Left lung (tissue), 10 donors: ENCODE measurements around the gene ACSL3. TPM values are rescaled to one million over a fixed set of nuclear protein-coding genes. Genes with fewer than 3 reads are reported as not detected.
A peak's percentile ranks its signal among the peaks of the same experiment; 100 is the strongest.

Source experiments
- ATAC-seq: fragments of 200-7000 bp; cut with Tn5 transposase; one replicate; pipeline ENCODE4 v1.9.1; 2020; ENCODE audit warnings: moderate library complexity
- DNase-seq, 4 donors: peaks; one replicate each; pipeline ENCODE4 v3.0.0-alpha.2; 2013 to 2020
- H3K27ac ChIP-seq, 2 donors: fragments of 200-600 bp; sonication (generic) in 1 of 2; one replicate each; pipeline versions ENCODE4 v1.5.0 to v1.8.0; 2020 to 2021
- H3K27me3 ChIP-seq, 2 donors: fragments of 200-600 bp; sonication (generic) in 1 of 2; one replicate each; pipeline versions ENCODE4 v1.5.0 to v1.8.0; 2020 to 2021
- H3K36me3 ChIP-seq, 2 donors: fragments of 200-600 bp; sonication (generic) in 1 of 2; one replicate each; pipeline versions ENCODE4 v1.5.0 to v1.8.0; 2020 to 2021
- H3K4me1 ChIP-seq, 2 donors: fragments of 200-600 bp; one replicate each; pipeline ENCODE4 v1.8.0; 2021
- H3K4me3 ChIP-seq, 2 donors: fragments of 200-600 bp; sonication (generic) in 1 of 2; one replicate each; pipeline versions ENCODE4 v1.5.0 to v1.8.0; 2020 to 2021; ENCODE audit warnings: mild to moderate bottlenecking in 1 of 2
- H3K9me3 ChIP-seq, 2 donors: fragments of 200-600 bp; sonication (generic) in 1 of 2; one replicate each; pipeline versions ENCODE4 v1.5.0 to v1.8.0; 2020 to 2021
- intact Hi-C, 2 donors: fragments of 100-400 bp; cut with DNase I; formaldehyde crosslinking; loops; one replicate each; pipeline versions ENCODE4 v1.11.2 to v1.14.2; 2022
- polyA plus RNA-seq, 6 donors: library from polyadenylated mRNA; unstranded; fragments of 120-200 nt; gene quantifications; one replicate each; pipeline ENCODE4 v1.2.1, GENCODE V29; 2013; ENCODE audit not compliant: insufficient read length in 6 of 6
- total RNA-seq, 2 donors: library from RNA; stranded (reverse); fragmentation: NEBNext Ultra II Directional; extraction: Animal tissue kit (Norgen Biotek cat#: 25700); gene quantifications; one replicate each; pipeline ENCODE4 v1.2.1, GENCODE V29; 2021
- TF ChIP-seq, protein P1 (sequence below), 2 donors: fragments of 200-600 bp; sonication (generic) in 1 of 2; IDR thresholded peaks; one replicate each; pipeline versions ENCODE4 v1.5.0 to v1.8.0; 2021; ENCODE audit warnings: antibody characterized with exemption in 2 of 2
- donor health status: DM: no; HTN: yes; CAD: no.
- donor health status: DM: no; HTN: no; CAD: no.

ACSL3 gene
- total and polyA plus RNA-seq, 8 donors: 55.1 to 102 (median 61.0) TPM

DNA sequence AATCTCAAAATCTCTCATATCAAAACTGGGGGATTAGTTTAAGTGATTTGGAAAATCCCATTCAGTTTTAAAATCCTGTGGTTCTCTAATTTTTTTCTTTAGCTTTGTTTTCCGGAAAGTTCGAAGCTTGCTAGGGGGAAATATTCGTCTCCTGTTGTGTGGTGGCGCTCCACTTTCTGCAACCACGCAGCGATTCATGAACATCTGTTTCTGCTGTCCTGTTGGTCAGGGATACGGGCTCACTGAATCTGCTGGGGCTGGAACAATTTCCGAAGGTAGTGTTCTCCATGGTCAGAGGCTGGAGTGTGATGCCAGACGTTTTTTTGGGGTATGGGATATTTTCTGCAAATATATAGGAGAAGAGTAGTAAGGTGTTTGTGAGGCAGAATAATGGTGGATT lies 66.1 kb downstream of the ACSL3 start:
- TF ChIP-seq, protein P1, sequence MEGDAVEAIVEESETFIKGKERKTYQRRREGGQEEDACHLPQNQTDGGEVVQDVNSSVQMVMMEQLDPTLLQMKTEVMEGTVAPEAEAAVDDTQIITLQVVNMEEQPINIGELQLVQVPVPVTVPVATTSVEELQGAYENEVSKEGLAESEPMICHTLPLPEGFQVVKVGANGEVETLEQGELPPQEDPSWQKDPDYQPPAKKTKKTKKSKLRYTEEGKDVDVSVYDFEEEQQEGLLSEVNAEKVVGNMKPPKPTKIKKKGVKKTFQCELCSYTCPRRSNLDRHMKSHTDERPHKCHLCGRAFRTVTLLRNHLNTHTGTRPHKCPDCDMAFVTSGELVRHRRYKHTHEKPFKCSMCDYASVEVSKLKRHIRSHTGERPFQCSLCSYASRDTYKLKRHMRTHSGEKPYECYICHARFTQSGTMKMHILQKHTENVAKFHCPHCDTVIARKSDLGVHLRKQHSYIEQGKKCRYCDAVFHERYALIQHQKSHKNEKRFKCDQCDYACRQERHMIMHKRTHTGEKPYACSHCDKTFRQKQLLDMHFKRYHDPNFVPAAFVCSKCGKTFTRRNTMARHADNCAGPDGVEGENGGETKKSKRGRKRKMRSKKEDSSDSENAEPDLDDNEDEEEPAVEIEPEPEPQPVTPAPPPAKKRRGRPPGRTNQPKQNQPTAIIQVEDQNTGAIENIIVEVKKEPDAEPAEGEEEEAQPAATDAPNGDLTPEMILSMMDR (IDR thresholded peaks at IDR 0.05): no peak
- no peak overlapping the region for H3K4me3 ChIP-seq
- peaks cover 5 to 94% of the 10 kb centered on the region in 2 donors for H3K36me3 ChIP-seq
- H3K27ac ChIP-seq: no peak overlapping the region
- no peaks in the 10 kb centered on the region for H3K4me1 ChIP-seq
- no peaks in the 10 kb centered on the region for H3K9me3 ChIP-seq
- ATAC-seq: no peak
- H3K27me3 ChIP-seq: no peaks in the 10 kb centered on the region
- intact Hi-C loops: no loop called here
- no peak for DNase-seq

DNA sequence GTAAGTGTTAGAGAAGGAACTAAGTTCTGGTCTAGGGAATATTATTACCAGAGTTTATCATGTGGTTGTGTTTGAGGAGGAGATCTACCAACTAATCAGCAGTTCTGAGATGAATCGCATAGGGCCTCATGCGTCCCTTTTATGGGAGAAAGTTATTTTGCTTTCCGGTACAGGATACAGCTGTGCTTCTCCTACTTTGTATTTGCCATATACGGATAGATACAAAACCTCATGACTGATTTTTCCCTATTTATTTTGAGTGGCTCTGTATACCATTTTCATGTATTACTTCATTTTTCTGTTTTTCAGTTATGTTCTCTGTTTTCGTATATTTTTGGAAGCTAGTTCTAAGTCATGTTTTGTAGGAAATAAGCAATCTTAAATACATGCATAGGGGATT lies 66.8 kb downstream of the ACSL3 start:
- TF ChIP-seq, protein P1 (IDR thresholded peaks at IDR 0.05): no peak
- intact Hi-C loops: no loop called here
- Histone ChIP-seq H3K9me3 (no peaks in the 10 kb centered on the region), H3K4me1 (no peaks in the 10 kb centered on the region), H3K27me3 (no peaks in the 10 kb centered on the region), H3K36me3 (peaks cover 5 to 92% of the 10 kb centered on the region in 2 donors), H3K4me3 (no peak overlapping the region), H3K27ac (no peak overlapping the region)
- no peak for ATAC-seq
- no peak for DNase-seq

DNA sequence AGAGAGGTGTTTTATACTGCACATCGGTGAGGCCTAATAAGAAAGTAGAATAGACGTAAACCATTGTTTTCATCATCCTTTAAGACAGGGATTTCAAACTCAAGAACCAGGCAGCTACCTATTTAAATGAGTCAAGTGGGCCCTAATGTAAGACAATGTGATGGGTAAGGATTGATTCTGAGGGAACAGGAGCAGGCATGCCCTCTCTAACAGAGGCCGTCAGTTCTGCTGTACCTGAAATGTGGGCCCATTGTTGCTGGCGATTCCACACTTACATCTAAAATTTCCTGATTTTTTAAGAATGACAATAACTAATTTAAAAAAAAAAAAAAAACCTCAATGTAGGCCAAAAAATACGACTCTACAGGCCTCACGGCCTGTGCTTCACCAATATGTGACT lies 67.5 kb downstream of the ACSL3 start:
- H3K4me1 ChIP-seq: no peaks in the 10 kb centered on the region
- no peak for ATAC-seq
- peaks cover 5 to 91% of the 10 kb centered on the region in 2 donors for H3K36me3 ChIP-seq
- intact Hi-C loops: no loop called here
- no peak overlapping the region for H3K27ac ChIP-seq
- H3K4me3 ChIP-seq: no peak overlapping the region
- H3K9me3 ChIP-seq: no peaks in the 10 kb centered on the region
- TF ChIP-seq, protein P1 (IDR thresholded peaks at IDR 0.05): no peak
- no peak for DNase-seq
- no peaks in the 10 kb centered on the region for H3K27me3 ChIP-seq

DNA sequence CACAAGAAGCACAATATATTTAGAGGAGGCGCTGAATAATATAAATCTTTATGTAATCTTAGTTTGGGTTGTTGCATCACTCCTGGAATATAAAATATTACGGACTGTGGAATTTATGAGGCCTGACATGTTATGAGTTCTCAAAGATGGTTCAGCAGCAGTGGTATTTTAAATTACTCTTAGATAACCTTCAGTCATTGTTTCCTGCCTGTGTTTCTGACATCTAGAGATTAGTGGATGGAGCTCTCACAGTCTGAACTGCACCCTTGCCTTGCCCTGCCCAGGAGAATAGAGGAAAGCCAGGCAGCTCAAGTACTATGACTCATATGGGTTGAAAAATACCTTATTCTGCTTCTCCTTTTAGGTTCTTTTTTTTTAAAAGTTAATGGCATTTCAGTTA lies 70.0 kb downstream of the ACSL3 start:
- intact Hi-C loops: no loop called here
- Histone ChIP-seq H3K9me3 (no peaks in the 10 kb centered on the region), H3K27me3 (no peaks in the 10 kb centered on the region), H3K27ac (no peak overlapping the region), H3K4me3 (no peak overlapping the region), H3K36me3 (peaks cover 5 to 91% of the 10 kb centered on the region in 2 donors), H3K4me1 (no peaks in the 10 kb centered on the region)
- DNase-seq (no peak), ATAC-seq (peak; percentile 24)
- TF ChIP-seq, protein P1 (IDR thresholded peaks at IDR 0.05): no peak

DNA sequence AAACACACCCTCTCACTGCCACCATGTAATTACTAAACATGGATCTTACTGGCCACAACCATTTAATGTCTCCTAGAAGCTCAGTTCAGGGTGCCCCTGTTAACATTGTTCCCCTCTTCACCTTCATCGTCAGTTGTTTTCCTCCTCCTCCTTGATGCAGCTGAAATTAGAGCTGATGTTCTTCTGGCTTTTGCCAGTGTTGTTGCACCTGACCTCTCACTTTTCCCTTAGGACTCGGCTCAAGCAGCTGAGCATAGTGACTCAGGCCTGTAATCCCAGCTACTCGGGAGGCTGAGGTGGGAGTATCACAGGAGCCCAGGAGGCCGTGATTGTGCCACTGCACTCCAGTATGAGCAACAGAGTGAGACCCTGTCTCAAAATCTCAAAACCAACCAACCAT lies 70.8 kb downstream of the ACSL3 start:
- intact Hi-C loops: no loop called here
- H3K27ac ChIP-seq: no peak overlapping the region

More for the DNA sequence above, 70.8 kb downstream of the ACSL3 start:
- H3K27me3 ChIP-seq: no peaks in the 10 kb centered on the region
- no peak overlapping the region for H3K4me3 ChIP-seq
- H3K36me3 ChIP-seq: peaks cover 5 to 92% of the 10 kb centered on the region in 2 donors
- ATAC-seq: no peak
- no peaks in the 10 kb centered on the region for H3K4me1 ChIP-seq
- H3K9me3 ChIP-seq: no peaks in the 10 kb centered on the region
- DNase-seq: no peak
- TF ChIP-seq, protein P1 (IDR thresholded peaks at IDR 0.05): no peak
